Activated CD8-positive, alpha-beta T cell treated with anti-CD3 and anti-CD28 coated beads for 36 hours (primary cell): ENCODE results near the gene TOR2A. TPM values are rescaled to one million over a fixed set of nuclear protein-coding genes. Genes with fewer than 3 reads are reported as not detected.
A peak's percentile ranks its signal among the peaks of the same experiment; 100 is the strongest.

ENCODE experiments used
- ATAC-seq: fragments of 200-7000 bp; cut with Tn5 transposase; one replicate; pipeline ENCODE4 v1.10.0; 2021; ENCODE audit warnings: mild to moderate bottlenecking, moderate library complexity
- CTCF ChIA-PET: fragments of 350-600 bp; sonication (Branson Sonifier 250); formaldehyde crosslinking; loops from one replicate; lab custom pipeline; 2021; ENCODE audit warnings: antibody characterized with exemption; lab: Charles Lee
- POLR2A ChIA-PET: fragments of 350-600 bp; sonication (Branson Sonifier 250); formaldehyde crosslinking; loops from one replicate; lab custom pipeline; 2021; ENCODE audit warnings: antibody characterized with exemption; lab: Charles Lee
- DNase-seq: peaks from one replicate; pipeline ENCODE4 v3.0.0-alpha.2; 2020
- H3K27ac Mint-ChIP-seq: one replicate; pipeline ENCODE4 v1.8.0; 2021; ENCODE audit warnings: mild to moderate bottlenecking, mixed read lengths
- H3K27me3 Mint-ChIP-seq: one replicate; pipeline ENCODE4 v1.8.0; 2021; ENCODE audit warnings: mixed read lengths
- H3K36me3 Mint-ChIP-seq: one replicate; pipeline ENCODE4 v1.8.0; 2021; ENCODE audit warnings: low read depth, mixed read lengths
- H3K4me1 Mint-ChIP-seq: one replicate; pipeline ENCODE4 v1.8.0; 2021; ENCODE audit warnings: low read depth, mixed read lengths
- H3K4me3 Mint-ChIP-seq: one replicate; pipeline ENCODE4 v1.8.0; 2021; ENCODE audit warnings: mild to moderate bottlenecking, moderate library complexity, mixed read lengths
- H3K9me3 Mint-ChIP-seq: one replicate; pipeline ENCODE4 v1.8.0; 2021; ENCODE audit warnings: mixed read lengths
- CTCF ChIP-seq: fragments of 200-600 bp; IDR thresholded peaks from one replicate; pipeline ENCODE4 v1.8.0; 2022; ENCODE audit warnings: antibody characterized with exemption, mild to moderate bottlenecking
- intact Hi-C: fragments of 100-400 bp; cut with micrococcal nuclease; formaldehyde crosslinking; loops from one replicate; pipeline ENCODE4 v1.10.0; 2022
- total RNA-seq, 2 experiments: library from RNA; stranded (reverse); gene quantifications; one replicate each; pipeline ENCODE4 v1.2.3, GENCODE V29; 2021

The TOR2A gene
- total RNA-seq, 2 experiments from 2014 or later: 14.4 to 16.1 TPM

GRCh38 chr9:127722055-127722745 lies 12.9 kb downstream of the TOR2A start:
- POLR2A ChIA-PET: interaction anchor here (0.9 to 2.2 kb wide), 2 partner anchors 9 to 11 kb away, joined by 3 to 7 read pairs; no protein-coding TSS in a partner anchor
- ATAC-seq (no peak), DNase-seq (no peak)
- peaks cover 21% of the 10 kb centered on the region for H3K4me1 Mint-ChIP-seq
- H3K27me3 Mint-ChIP-seq: no peaks in the 10 kb centered on the region
- H3K9me3 Mint-ChIP-seq: no peaks in the 10 kb centered on the region
- CTCF ChIA-PET: interaction anchor here (2.6 kb wide), 1 partner anchor 12 kb away, joined by 9 read pairs; the partner anchor contains the start of gene TOR2A
- no peaks in the 10 kb centered on the region for H3K36me3 Mint-ChIP-seq
- H3K27ac Mint-ChIP-seq: peak overlapping the region; percentile 42
- no peak for TF ChIP-seq CTCF
- H3K4me3 Mint-ChIP-seq: no peak overlapping the region
- intact Hi-C loops: no loop called here

- TF ChIP-seq CTCF: no peak
- ATAC-seq (peak; percentile 27), DNase-seq (no peak)
- Mint-ChIP-seq H3K4me1 (peaks cover 21% of the 10 kb centered on the region), H3K27ac (peak overlapping the region; percentile 67), H3K27me3 (no peaks in the 10 kb centered on the region), H3K9me3 (no peaks in the 10 kb centered on the region), H3K36me3 (no peaks in the 10 kb centered on the region), H3K4me3 (no peak overlapping the region)
- intact Hi-C loops: no loop called here
- ChIA-PET CTCF (interaction anchor here (2.6 kb wide), 1 partner anchor 13 kb away, joined by 9 read pairs; the partner anchor contains the start of gene TOR2A), POLR2A (interaction anchor here (0.9 to 2.2 kb wide), 2 partner anchors 10 kb away, joined by 3 to 7 read pairs; no protein-coding TSS in a partner anchor)
Measured at GRCh38 chr9:127721391-127721821, 13.7 kb downstream of the TOR2A start.

GRCh38 chr9:127720865-127721227 lies 14.2 kb downstream of the TOR2A start:
- H3K36me3 Mint-ChIP-seq: no peaks in the 10 kb centered on the region
- H3K4me3 Mint-ChIP-seq: peak overlapping the region; percentile 22
- H3K27ac Mint-ChIP-seq: peak overlapping the region; percentile 67

GRCh38 chr9:127720031-127720864 lies 14.8 kb downstream of the TOR2A start:
- ATAC-seq (no peak), DNase-seq (peak; percentile 46)
- intact Hi-C loops: no loop called here
- TF ChIP-seq CTCF: no peak
- POLR2A ChIA-PET: interaction anchor here (2.2 kb wide), 1 partner anchor 9 kb away, joined by 7 read pairs; no protein-coding TSS in a partner anchor
- peak overlapping the region; percentile 89 for H3K27ac Mint-ChIP-seq
- H3K4me1 Mint-ChIP-seq: peaks cover 27% of the 10 kb centered on the region
- no peaks in the 10 kb centered on the region for H3K36me3 Mint-ChIP-seq
- H3K9me3 Mint-ChIP-seq: no peaks in the 10 kb centered on the region
- no peaks in the 10 kb centered on the region for H3K27me3 Mint-ChIP-seq
- CTCF ChIA-PET: interaction anchor here (1.8 kb wide), 1 partner anchor 14 kb away, joined by 11 read pairs; the partner anchor contains the start of gene TOR2A
- H3K4me3 Mint-ChIP-seq: peak overlapping the region; percentile 37

More at GRCh38 chr9:127720865-127721227, 14.2 kb downstream of the TOR2A start:
- Mint-ChIP-seq H3K4me1 (peaks cover 27% of the 10 kb centered on the region), H3K27me3 (no peaks in the 10 kb centered on the region), H3K9me3 (no peaks in the 10 kb centered on the region)
- no peak for ATAC-seq
- CTCF ChIA-PET: interaction anchor here (1.8 kb wide), 1 partner anchor 14 kb away, joined by 11 read pairs; the partner anchor contains the start of gene TOR2A
- intact Hi-C loops: no loop called here
- DNase-seq: no peak
- TF ChIP-seq CTCF: no peak
- POLR2A ChIA-PET: interaction anchor here (2.2 kb wide), 1 partner anchor 9 kb away, joined by 7 read pairs; no protein-coding TSS in a partner anchor
